MM.1S (cell line): ENCODE data around the gene PPEF1.

Experiments
- EZH2 ChIP-seq: fragments of 300-600 bp; sonication (generic); optimal IDR thresholded peaks from 2 replicates; pipeline ENCODE3; 2017; ENCODE audit warnings: low read depth, mild to moderate bottlenecking, antibody characterized with exemption, low read length, mixed read lengths
- EZH2phosphoT487 ChIP-seq: fragments of 300-600 bp; sonication (generic); IDR thresholded peaks from 2 replicates; pipeline ENCODE4 v1.6.1; 2018; ENCODE audit warnings: antibody characterized with exemption, low read length
- TF ChIP-seq, protein P1 (sequence below): fragments of 300-600 bp; sonication (generic); IDR thresholded peaks from 2 replicates; pipeline ENCODE4 v1.5.1; 2016; ENCODE audit warnings: antibody characterized with exemption, low read length, mixed read lengths

DNA sequence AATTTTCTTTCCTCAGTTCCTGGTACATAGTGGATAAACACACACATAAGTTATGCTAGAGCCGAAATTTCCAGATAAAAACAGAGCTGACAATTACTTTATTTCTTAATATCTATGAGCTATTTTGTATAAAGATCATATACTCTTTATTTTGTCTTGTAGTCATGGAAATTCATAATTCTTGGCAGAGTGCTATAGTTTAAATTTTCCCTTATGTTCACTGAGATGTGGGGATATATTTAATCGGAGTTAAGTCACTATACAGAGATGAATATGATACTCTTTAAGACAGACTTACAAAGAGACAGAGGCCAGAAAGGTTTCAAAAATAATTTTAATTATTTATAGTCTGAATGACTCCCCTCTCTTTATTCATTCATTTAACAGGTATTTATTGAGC, 89.7 kb downstream of the PPEF1 start:
- TF ChIP-seq, protein P1, sequence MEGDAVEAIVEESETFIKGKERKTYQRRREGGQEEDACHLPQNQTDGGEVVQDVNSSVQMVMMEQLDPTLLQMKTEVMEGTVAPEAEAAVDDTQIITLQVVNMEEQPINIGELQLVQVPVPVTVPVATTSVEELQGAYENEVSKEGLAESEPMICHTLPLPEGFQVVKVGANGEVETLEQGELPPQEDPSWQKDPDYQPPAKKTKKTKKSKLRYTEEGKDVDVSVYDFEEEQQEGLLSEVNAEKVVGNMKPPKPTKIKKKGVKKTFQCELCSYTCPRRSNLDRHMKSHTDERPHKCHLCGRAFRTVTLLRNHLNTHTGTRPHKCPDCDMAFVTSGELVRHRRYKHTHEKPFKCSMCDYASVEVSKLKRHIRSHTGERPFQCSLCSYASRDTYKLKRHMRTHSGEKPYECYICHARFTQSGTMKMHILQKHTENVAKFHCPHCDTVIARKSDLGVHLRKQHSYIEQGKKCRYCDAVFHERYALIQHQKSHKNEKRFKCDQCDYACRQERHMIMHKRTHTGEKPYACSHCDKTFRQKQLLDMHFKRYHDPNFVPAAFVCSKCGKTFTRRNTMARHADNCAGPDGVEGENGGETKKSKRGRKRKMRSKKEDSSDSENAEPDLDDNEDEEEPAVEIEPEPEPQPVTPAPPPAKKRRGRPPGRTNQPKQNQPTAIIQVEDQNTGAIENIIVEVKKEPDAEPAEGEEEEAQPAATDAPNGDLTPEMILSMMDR: no peak
- TF ChIP-seq EZH2phosphoT487 (no peak), EZH2 (no peak)
